ENCODE data around the gene APOA4. TPM values are rescaled to one million over a fixed set of nuclear protein-coding genes. Genes with fewer than 3 reads are reported as not detected.

APOA4 gene
- total RNA-seq = not detected

GRCh38 chr11:116823031-116823843, at the start of gene APOA4:
Gene APOA4 (minus strand): TSS chr11:116823304. CDS start chr11:116823191, 113 bp downstream.

DNA sequence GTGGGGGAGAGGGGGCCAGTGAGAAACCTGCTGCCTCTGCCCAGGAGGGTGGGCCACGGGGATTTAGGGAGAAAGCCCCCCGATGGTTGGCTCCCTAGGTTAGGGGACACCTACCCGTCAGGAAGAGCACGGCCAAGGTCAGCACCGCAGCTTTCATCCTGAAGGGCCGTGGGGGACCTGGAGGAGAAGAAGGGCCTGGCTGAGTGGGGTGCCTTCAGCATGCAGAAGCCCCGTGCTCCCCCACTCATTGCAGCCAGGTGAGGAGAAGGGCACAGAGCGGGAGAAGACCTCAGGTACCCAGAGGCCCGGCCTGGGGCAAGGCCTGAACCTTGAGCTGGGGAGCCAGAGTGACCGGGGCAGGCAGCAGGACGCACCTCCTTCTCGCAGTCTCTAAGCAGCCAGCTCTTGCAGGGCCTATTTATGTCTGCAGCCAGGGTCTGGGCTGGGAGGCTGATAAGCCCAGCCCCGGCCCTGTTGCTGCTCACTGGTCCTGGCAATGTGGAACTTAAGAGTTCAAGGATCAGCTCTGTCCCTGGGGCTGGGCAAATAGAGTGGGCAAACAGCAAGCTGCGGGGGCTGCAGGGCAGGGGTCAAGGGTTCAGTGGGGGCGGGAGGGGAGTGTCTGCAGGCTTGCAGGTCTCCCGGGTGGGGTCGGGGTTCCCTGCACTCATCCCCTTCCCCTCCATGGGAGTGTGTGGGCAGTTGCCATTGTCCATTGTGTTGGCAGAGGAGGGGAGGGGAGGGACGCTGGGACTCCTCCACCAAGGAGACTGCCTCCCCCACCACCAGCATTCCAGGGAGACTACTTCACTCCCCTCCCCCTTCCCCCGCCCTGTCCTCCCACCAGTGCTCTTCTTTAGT, 14.4 kb upstream of the APOA4 start, which contains the start of gene APOA1:
Gene APOA1 (minus strand): TSS at position 392 of the 861 bp plus-strand sequence. CDS start 235 bp downstream, at position 157.

DNA sequence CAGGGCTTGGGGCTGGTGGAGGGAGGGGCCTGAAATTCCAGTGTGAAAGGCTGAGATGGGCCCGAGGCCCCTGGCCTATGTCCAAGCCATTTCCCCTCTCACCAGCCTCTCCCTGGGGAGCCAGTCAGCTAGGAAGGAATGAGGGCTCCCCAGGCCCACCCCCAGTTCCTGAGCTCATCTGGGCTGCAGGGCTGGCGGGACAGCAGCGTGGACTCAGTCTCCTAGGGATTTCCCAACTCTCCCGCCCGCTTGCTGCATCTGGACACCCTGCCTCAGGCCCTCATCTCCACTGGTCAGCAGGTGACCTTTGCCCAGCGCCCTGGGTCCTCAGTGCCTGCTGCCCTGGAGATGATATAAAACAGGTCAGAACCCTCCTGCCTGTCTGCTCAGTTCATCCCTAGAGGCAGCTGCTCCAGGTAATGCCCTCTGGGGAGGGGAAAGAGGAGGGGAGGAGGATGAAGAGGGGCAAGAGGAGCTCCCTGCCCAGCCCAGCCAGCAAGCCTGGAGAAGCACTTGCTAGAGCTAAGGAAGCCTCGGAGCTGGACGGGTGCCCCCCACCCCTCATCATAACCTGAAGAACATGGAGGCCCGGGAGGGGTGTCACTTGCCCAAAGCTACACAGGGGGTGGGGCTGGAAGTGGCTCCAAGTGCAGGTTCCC, 6.5 kb upstream of the APOA4 start, which contains the start of gene APOC3:
Gene APOC3 (plus strand): TSS at position 383 of the 659 bp plus-strand sequence. CDS start 676 bp downstream, outside the sequence.

DNA sequence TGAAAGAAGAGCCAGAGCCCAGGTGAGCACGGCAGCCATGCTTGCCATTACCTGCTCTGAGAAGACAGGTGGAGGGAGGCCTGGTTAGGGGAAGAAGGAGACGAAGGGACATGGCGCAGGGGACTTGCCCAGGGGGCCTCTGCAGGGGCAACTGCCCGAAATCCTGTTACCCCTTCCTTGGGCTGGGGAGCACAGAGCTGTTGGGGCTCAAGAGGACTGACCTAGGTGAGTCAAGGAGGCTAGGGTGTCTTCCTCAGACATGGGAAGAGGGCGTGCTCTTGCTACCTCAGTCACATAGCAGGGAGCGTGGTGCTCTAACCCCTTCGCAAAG, 31.3 kb downstream of the APOA4 start, which contains the start of gene APOA5:
Gene APOA5 (minus strand): TSS at position 67 of the 331 bp plus-strand sequence. CDS start 19 bp downstream, at position 48.

GRCh38 chr11:116787786-116788486, 35.2 kb downstream of the APOA4 start, which contains the start of gene ZPR1:
Gene ZPR1 (minus strand): TSS chr11:116788023. CDS start chr11:116787990, 33 bp downstream.

DNA sequence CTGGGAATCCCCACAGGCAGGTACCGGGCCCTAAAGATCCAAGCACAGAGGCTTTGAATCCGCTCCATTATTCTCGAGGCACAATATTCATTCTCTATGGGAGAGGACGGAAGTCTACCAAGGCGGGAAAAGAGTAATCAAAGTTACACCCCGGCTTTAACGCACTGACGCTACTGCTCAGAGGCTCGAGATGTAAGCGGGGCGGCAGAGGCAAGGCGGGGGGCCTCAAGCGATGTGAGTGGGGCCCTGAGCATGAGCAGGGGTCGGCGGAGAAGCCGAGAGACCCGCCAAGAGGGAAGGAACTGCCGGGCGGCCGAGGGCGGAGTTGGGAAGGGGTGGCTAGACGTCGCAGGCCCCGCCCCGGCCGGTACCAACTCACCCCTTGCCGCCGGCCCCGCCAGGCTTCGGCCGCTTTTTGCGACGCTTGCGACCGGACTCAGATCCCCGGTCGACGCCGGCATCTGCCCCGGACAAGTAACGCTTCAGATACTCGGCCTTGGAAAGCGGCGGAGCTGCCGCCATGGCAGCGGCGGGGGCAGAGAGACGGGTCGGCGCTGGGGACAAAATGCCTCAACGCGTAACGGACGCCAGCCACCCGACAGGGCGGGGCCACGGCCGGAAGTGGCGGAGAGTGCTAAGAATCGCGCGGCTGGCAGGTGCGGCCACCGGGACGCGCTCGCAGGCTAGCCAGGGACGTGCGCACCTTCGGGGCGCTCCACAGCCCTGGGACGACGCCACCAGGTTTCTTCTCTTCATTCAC, 50.5 kb downstream of the APOA4 start, which contains the start of gene BUD13:
Gene BUD13 (minus strand): TSS at position 545 of the 760 bp plus-strand sequence. CDS start 23 bp downstream, at position 522.

Other genes starting within 250 kb of the APOA4 start
- gene BUD13, start 50.3 kb downstream of the APOA4 start, total RNA-seq = 10 to 100 TPM; 30.5 to 31.3 TPM
- gene ZPR1, start 35.3 kb downstream of the APOA4 start, total RNA-seq = 10 to 100 TPM; 53.2 to 54.3 TPM
- gene APOA5, start 31.4 kb downstream of the APOA4 start, total RNA-seq = not detected
- not detected for gene APOC3, start 6.6 kb upstream of the APOA4 start, total RNA-seq
- under 1 TPM in 1 of 2 experiments, not detected in 1; 0.26 TPM for gene APOA1, start 14.3 kb upstream of the APOA4 start, total RNA-seq

Measured in activated naive CD4-positive, alpha-beta T cell treated with anti-CD3 and anti-CD28 coated beads, Interleukin-2, amount 10 ng/mL, durations not matched to agents 5 hours and 36 hours (primary cell).